Measurements from ENCODE around the gene NPB.

Gene NPB

GRCh38 chr17:81884968-81885367, 17.1 kb upstream of the NPB start:
- TF ChIP-seq GATA2 (IDR thresholded peaks at IDR 0.05; ENCODE audit: low read depth, low read length) (no peak), GATA3 (IDR thresholded peaks at IDR 0.05; ENCODE audit: low read depth, low read length) (no peak)

GRCh38 chr17:81885454-81885853, 16.6 kb upstream of the NPB start:
- no peak for TF ChIP-seq GATA3 (IDR thresholded peaks at IDR 0.05; ENCODE audit: low read depth, low read length)

GRCh38 chr17:81885869-81886548, 16.0 kb upstream of the NPB start:
- TF ChIP-seq GATA2 (IDR thresholded peaks at IDR 0.05; ENCODE audit: low read depth, low read length) (no peak), GATA3 (IDR thresholded peaks at IDR 0.05; ENCODE audit: low read depth, low read length) (no peak)

- no peak for TF ChIP-seq GATA2 (IDR thresholded peaks at IDR 0.05; ENCODE audit: low read depth, low read length)
Observed at GRCh38 chr17:81888105-81888987, 13.7 kb upstream of the NPB start.

GRCh38 chr17:81888988-81889595, 12.9 kb upstream of the NPB start:
- TF ChIP-seq GATA3 (IDR thresholded peaks at IDR 0.05; ENCODE audit: low read depth, low read length) (no peak), GATA2 (IDR thresholded peaks at IDR 0.05; ENCODE audit: low read depth, low read length) (no peak)

- no peak for TF ChIP-seq GATA3 (IDR thresholded peaks at IDR 0.05; ENCODE audit: low read depth, low read length)
- no peak for TF ChIP-seq GATA2 (IDR thresholded peaks at IDR 0.05; ENCODE audit: low read depth, low read length)
Observed at GRCh38 chr17:81889602-81890001, 12.4 kb upstream of the NPB start.

- TF ChIP-seq GATA2 (IDR thresholded peaks at IDR 0.05; ENCODE audit: low read depth, low read length) (no peak), GATA3 (IDR thresholded peaks at IDR 0.05; ENCODE audit: low read depth, low read length) (no peak)
Observed at GRCh38 chr17:81890447-81891302, 11.4 kb upstream of the NPB start.

GRCh38 chr17:81891303-81891552, 10.8 kb upstream of the NPB start:
- no peak for TF ChIP-seq GATA2 (IDR thresholded peaks at IDR 0.05; ENCODE audit: low read depth, low read length)
- TF ChIP-seq GATA3 (IDR thresholded peaks at IDR 0.05; ENCODE audit: low read depth, low read length), result no peak

- TF ChIP-seq GATA3 (IDR thresholded peaks at IDR 0.05; ENCODE audit: low read depth, low read length), result no peak
- TF ChIP-seq GATA2 (IDR thresholded peaks at IDR 0.05; ENCODE audit: low read depth, low read length), result no peak
Observed at GRCh38 chr17:81895400-81895799, 6.6 kb upstream of the NPB start.

- TF ChIP-seq GATA2 (IDR thresholded peaks at IDR 0.05; ENCODE audit: low read depth, low read length) (no peak), GATA3 (IDR thresholded peaks at IDR 0.05; ENCODE audit: low read depth, low read length) (no peak)
Observed at GRCh38 chr17:81898029-81898866, 3.8 kb upstream of the NPB start.

- no peak for TF ChIP-seq GATA2 (IDR thresholded peaks at IDR 0.05; ENCODE audit: low read depth, low read length)
- no peak for TF ChIP-seq GATA3 (IDR thresholded peaks at IDR 0.05; ENCODE audit: low read depth, low read length)
Observed at GRCh38 chr17:81898885-81899284, 3.2 kb upstream of the NPB start.

GRCh38 chr17:81899514-81900166, 2.4 kb upstream of the NPB start:
- no peak for TF ChIP-seq GATA2 (IDR thresholded peaks at IDR 0.05; ENCODE audit: low read depth, low read length)
- no peak for TF ChIP-seq GATA3 (IDR thresholded peaks at IDR 0.05; ENCODE audit: low read depth, low read length)

All from SH-SY5Y (cell line).